ENCODE measurements around the gene SPHK2. TPM values are rescaled to one million over a fixed set of nuclear protein-coding genes. Genes with fewer than 3 reads are reported as not detected.

SPHK2 gene
- total RNA-seq, 1 donor from 2014 or later = 8.0 TPM

GRCh38 chr19:48638831-48639381, 19.6 kb downstream of the SPHK2 start:
- peak overlapping the region; percentile 98 for H3K27ac ChIP-seq (replicated peaks)
- intact Hi-C loops (cut with micrococcal nuclease) = no loop called here

DNA sequence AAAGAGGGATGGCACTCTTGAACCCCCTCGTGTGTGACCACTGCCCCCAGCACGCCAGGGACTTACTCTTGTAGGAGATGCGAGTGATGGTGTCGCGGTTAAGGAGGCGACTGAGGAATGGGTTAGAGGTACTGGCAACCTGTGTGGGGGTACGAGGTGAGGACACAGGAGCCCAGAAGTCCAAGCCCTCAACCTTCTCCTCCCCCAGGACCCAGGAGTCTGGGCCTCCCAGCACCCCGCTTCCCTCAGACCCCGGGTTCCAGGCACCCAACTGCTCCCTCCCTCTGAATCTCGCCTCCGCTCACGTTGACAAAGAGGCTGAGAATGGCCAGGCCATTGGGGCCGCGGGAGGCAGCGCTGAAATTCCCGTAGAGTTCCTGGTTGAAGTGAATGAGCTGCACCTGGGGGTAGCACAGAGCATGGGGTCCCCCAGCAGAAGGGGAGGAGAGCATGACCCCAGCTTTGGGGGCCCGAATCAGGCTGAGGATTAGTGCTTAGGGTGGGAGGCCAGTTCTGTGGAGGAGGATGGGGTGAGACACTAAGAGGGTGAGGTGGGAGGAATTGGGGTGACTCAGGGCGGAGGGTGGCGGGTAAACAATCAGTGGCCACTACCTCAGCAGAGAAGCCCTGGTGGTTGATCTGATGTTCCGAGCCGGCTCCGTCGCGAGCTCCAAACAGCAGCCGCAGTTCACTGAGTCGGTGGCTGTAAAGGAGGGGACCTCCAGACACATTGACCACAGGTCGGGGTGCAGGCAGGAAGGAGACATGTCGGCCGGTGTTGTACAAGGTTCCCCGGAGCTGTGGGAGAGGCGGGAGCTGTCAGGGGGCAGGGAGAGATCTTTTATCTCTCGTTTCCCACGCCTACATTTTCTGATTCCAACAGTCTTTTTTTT, 20.4 kb downstream of the SPHK2 start:
- Histone ChIP-seq H3K36me3 (no peaks in the 10 kb centered on the region), H3K27me3 (ENCODE audit: low read depth) (no peaks in the 10 kb centered on the region), H3K27ac (replicated peaks) (no peak overlapping the region), H3K4me3 (no peak overlapping the region), H3K9me3 (replicated peaks) (no peaks in the 10 kb centered on the region), H3K4me1 (peaks cover 38% of the 10 kb centered on the region)
- no peak for TF ChIP-seq CTCF (IDR thresholded peaks at IDR 0.05; ENCODE audit: borderline replicate concordance)
- intact Hi-C loops (cut with micrococcal nuclease) = loop anchor here (10.0 kb wide), 1 partner anchor 105 kb away; the partner anchor contains the start of genes IZUMO1 and RASIP1
- no peak for DNase-seq

More at GRCh38 chr19:48638831-48639381, 19.6 kb downstream of the SPHK2 start:
- Histone ChIP-seq H3K36me3 (no peaks in the 10 kb centered on the region), H3K4me3 (peak overlapping the region; percentile 81), H3K27me3 (ENCODE audit: low read depth) (no peaks in the 10 kb centered on the region), H3K4me1 (peaks cover 40% of the 10 kb centered on the region), H3K9me3 (replicated peaks) (no peaks in the 10 kb centered on the region)
- DNase-seq = no peak
- no peak for TF ChIP-seq CTCF (IDR thresholded peaks at IDR 0.05; ENCODE audit: borderline replicate concordance)

DNA sequence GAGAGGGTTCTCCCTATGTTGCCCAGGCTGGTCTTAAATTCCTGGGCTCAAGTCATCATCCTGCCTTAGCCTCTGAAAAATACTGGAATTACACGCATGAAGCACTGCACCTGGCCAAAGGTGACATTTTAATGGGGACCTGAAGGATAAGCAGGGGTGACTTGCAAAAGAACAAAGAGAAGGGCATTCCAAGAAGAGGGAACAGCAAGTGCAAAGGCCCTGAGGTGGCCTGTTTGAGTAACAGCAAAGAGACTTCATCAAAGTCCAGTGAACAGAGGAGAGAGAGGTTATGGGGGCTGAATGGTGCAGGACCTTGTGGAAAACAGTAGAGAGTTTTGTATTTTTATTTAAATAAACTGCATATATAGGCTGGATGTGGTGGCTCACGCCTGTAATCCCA, 22.5 kb downstream of the SPHK2 start:
- Histone ChIP-seq H3K4me1 (peaks cover 36% of the 10 kb centered on the region), H3K27me3 (ENCODE audit: low read depth) (no peaks in the 10 kb centered on the region), H3K36me3 (no peaks in the 10 kb centered on the region), H3K9me3 (replicated peaks) (no peaks in the 10 kb centered on the region), H3K4me3 (no peak overlapping the region), H3K27ac (replicated peaks) (no peak overlapping the region)
- TF ChIP-seq CTCF (IDR thresholded peaks at IDR 0.05; ENCODE audit: borderline replicate concordance) = no peak
- no peak for DNase-seq
- intact Hi-C loops (cut with micrococcal nuclease) = loop anchor here (10.0 kb wide), 1 partner anchor 103 kb away; the partner anchor contains the start of genes IZUMO1 and RASIP1

- TF ChIP-seq CTCF (IDR thresholded peaks at IDR 0.05; ENCODE audit: borderline replicate concordance) = no peak
- no peak for DNase-seq
- H3K36me3 ChIP-seq = no peaks in the 10 kb centered on the region
- no peak overlapping the region for H3K4me3 ChIP-seq
- H3K9me3 ChIP-seq (replicated peaks) = no peaks in the 10 kb centered on the region
- H3K4me1 ChIP-seq = peaks cover 32% of the 10 kb centered on the region
- no peaks in the 10 kb centered on the region for H3K27me3 ChIP-seq (ENCODE audit: low read depth)
- intact Hi-C loops (cut with micrococcal nuclease) = loop anchor here (10.0 kb wide), 1 partner anchor 102 kb away; the partner anchor contains the start of genes IZUMO1 and RASIP1
- no peak overlapping the region for H3K27ac ChIP-seq (replicated peaks)
Observed at GRCh38 chr19:48642862-48643261, 23.6 kb downstream of the SPHK2 start.

DNA sequence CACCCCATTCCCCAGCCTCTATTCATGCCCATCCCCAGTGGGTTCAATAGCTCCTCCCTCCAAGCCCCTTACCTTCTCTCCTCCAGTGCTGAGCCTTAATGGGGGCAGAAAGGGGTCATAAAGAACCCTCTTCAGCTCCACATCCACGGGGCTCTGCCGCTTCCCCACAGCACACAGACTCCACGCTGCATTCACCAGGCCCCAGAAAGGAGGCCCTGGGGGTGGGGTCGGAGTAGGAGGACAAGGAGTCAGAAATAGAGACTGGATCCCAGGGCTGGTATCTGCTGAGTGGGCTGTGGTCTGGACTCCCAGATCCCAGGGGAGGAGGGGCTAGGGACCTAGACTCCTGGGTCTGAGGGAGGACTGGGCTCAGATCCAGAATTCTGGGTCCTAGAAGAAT, 25.0 kb downstream of the SPHK2 start:
- DNase-seq = no peak
- Histone ChIP-seq H3K36me3 (no peaks in the 10 kb centered on the region), H3K27ac (replicated peaks) (peak overlapping the region; percentile 87), H3K27me3 (ENCODE audit: low read depth) (no peaks in the 10 kb centered on the region), H3K4me3 (peak overlapping the region; percentile 73), H3K4me1 (peaks cover 24% of the 10 kb centered on the region), H3K9me3 (replicated peaks) (no peaks in the 10 kb centered on the region)
- no peak for TF ChIP-seq CTCF (IDR thresholded peaks at IDR 0.05; ENCODE audit: borderline replicate concordance)
- intact Hi-C loops (cut with micrococcal nuclease) = loop anchor here (10.0 kb wide), 1 partner anchor 100 kb away; the partner anchor contains the start of genes IZUMO1 and RASIP1
